ENCODE measurements around the gene DOCK3. TPM values are rescaled to one million over a fixed set of nuclear protein-coding genes. Genes with fewer than 3 reads are reported as not detected.
"Not testable (repeated sequence)": the region's sequence is repeated elsewhere in the genome, so short reads cannot be mapped to it uniquely, and the experiment has no call there.

DOCK3 gene
- total and polyA plus RNA-seq, 2 of the 4 experiments (the other 2 are of a cell fraction), result under 0.01 to 0.12 TPM

GRCh38 chr3:51307458-51307857, 632.7 kb downstream of the DOCK3 start:
- Histone ChIP-seq H2BK5ac (ENCODE audit: low read depth, low read length, poor library complexity, severe bottlenecking) (no peak overlapping the region), H3K56ac (ENCODE audit: extremely low read depth, insufficient read depth, low read length) (no peak overlapping the region), H3K27me3 (ENCODE audit: control insufficient read depth, insufficient read depth, low read length) (peaks cover 4% of the 10 kb centered on the region), H3K36me3 (ENCODE audit: control insufficient read depth, insufficient read depth, low read length) (no peaks in the 10 kb centered on the region), H2BK120ac (ENCODE audit: low read depth, low read length) (no peak overlapping the region), H4K5ac (ENCODE audit: low read depth, low read length) (no peak overlapping the region), H3K79me1 (ENCODE audit: low read depth in 1 of 2, low read length in 2 of 2) (no peaks in the 10 kb centered on the region), H4K91ac (ENCODE audit: insufficient read depth, low read depth, low read length) (no peak overlapping the region), H2AK9ac (replicated peaks; ENCODE audit: low read depth, low read length, poor library complexity) (no peak overlapping the region), H3K9me3 (ENCODE audit: control insufficient read depth, insufficient read depth, low read length) (no peaks in the 10 kb centered on the region), H3K4me2 (ENCODE audit: low read depth, low read length) (no peak overlapping the region), H3K23ac (ENCODE audit: low read depth, low read length) (no peak overlapping the region), H4K20me1 (ENCODE audit: insufficient read depth, low read length) (no peaks in the 10 kb centered on the region), H3K4me1 (ENCODE audit: control insufficient read depth, insufficient read depth, low read length) (no peaks in the 10 kb centered on the region), H2AFZ (replicated peaks; ENCODE audit: low read length, poor library complexity) (no peak overlapping the region), H2AK5ac (ENCODE audit: low read depth, low read length) (no peak overlapping the region), H3K27ac (ENCODE audit: insufficient read depth, low read length) (no peak overlapping the region), H3K4ac (ENCODE audit: low read depth, low read length) (no peak overlapping the region), H4K8ac (ENCODE audit: low read depth in 2 of 2, low read length in 2 of 2) (no peak overlapping the region), H3K18ac (ENCODE audit: low read depth, low read length) (no peak overlapping the region), H3K14ac (replicated peaks; ENCODE audit: low read depth, low read length) (no peak overlapping the region), H3K9me1 (ENCODE audit: insufficient read depth, low read length) (no peaks in the 10 kb centered on the region), H2BK20ac (ENCODE audit: low read depth, low read length) (no peak overlapping the region), H3K4me3 (ENCODE audit: insufficient read depth, low read depth, low read length) (no peak overlapping the region), H2BK15ac (ENCODE audit: low read depth, low read length) (no peak overlapping the region), H3K9ac (ENCODE audit: low read depth, low read length) (no peak overlapping the region)
- no peak for ATAC-seq (ENCODE audit: low read depth)
- DNase-seq, result no peak
- dilution Hi-C loops (cut with HindIII; ENCODE audit: low sequenced_read_pairs, unreplicated experiment), result no loop called here
- no CpG with 5 or more reads among the region's 2 CpGs for WGBS, 2 experiments (ENCODE audit: extremely low coverage in 2 of 2, insufficient read length in 1 of 2)
- TF ChIP-seq MAZ (IDR thresholded peaks at IDR 0.05; ENCODE audit: borderline replicate concordance, low read depth, low read length), result no peak
- TF ChIP-seq RCOR1 (IDR thresholded peaks at IDR 0.05; ENCODE audit: insufficient replicate concordance, low read length), result no peak
- no peak for TF ChIP-seq CHD1 (IDR thresholded peaks at IDR 0.05; ENCODE audit: low read depth, low read length)
- no peak for TF ChIP-seq FOS (IDR thresholded peaks at IDR 0.05; ENCODE audit: low read depth, low read length)
- TF ChIP-seq SMC3 (IDR thresholded peaks at IDR 0.05; ENCODE audit: low read depth, low read length), result no peak
- no peak for TF ChIP-seq POLR2A (IDR thresholded peaks at IDR 0.05; ENCODE audit: low read depth, low read length)
- TF ChIP-seq RAD21 (IDR thresholded peaks at IDR 0.05; ENCODE audit: low read length), result no peak
- POLR2A ChIA-PET (ENCODE audit: unreplicated experiment), result no interaction called here
- in situ Hi-C loops (cut with MboI; ENCODE audit: low sequenced_read_pairs), result no loop called here
- intact Hi-C loops (cut with micrococcal nuclease), result no loop called here
- CTCF ChIA-PET, result no interaction called here
- BruUV-seq (replicated peaks), result no TSS peak

GRCh38 chr3:51307945-51308607, 633.3 kb downstream of the DOCK3 start:
- H2AK9ac ChIP-seq (replicated peaks; ENCODE audit: low read depth, low read length, poor library complexity); H3K36me3 ChIP-seq (ENCODE audit: control insufficient read depth, insufficient read depth, low read length); H3K56ac ChIP-seq (ENCODE audit: extremely low read depth, insufficient read depth, low read length); H3K9me1 ChIP-seq (ENCODE audit: insufficient read depth, low read length); H2BK5ac ChIP-seq (ENCODE audit: low read depth, low read length, poor library complexity, severe bottlenecking); H4K20me1 ChIP-seq (ENCODE audit: insufficient read depth, low read length); H2BK15ac ChIP-seq (ENCODE audit: low read depth, low read length); DNase-seq; H2AK5ac ChIP-seq (ENCODE audit: low read depth, low read length); H3K4me3 ChIP-seq (ENCODE audit: insufficient read depth, low read depth, low read length); H3K23ac ChIP-seq (ENCODE audit: low read depth, low read length); H3K27ac ChIP-seq (ENCODE audit: insufficient read depth, low read length); H3K18ac ChIP-seq (ENCODE audit: low read depth, low read length); CTCF ChIA-PET; H3K4me2 ChIP-seq (ENCODE audit: low read depth, low read length); ATAC-seq (ENCODE audit: low read depth); POLR2A ChIA-PET (ENCODE audit: unreplicated experiment); H2BK120ac ChIP-seq (ENCODE audit: low read depth, low read length); H2AFZ ChIP-seq (replicated peaks; ENCODE audit: low read length, poor library complexity); H3K9me3 ChIP-seq (ENCODE audit: control insufficient read depth, insufficient read depth, low read length); H3K4ac ChIP-seq (ENCODE audit: low read depth, low read length); BruUV-seq (replicated peaks); H4K8ac ChIP-seq (ENCODE audit: low read depth in 2 of 2, low read length in 2 of 2); H4K91ac ChIP-seq (ENCODE audit: insufficient read depth, low read depth, low read length); H3K9ac ChIP-seq (ENCODE audit: low read depth, low read length); H3K27me3 ChIP-seq (ENCODE audit: control insufficient read depth, insufficient read depth, low read length); intact Hi-C loops (cut with micrococcal nuclease); dilution Hi-C loops (cut with HindIII; ENCODE audit: low sequenced_read_pairs, unreplicated experiment); in situ Hi-C loops (cut with MboI; ENCODE audit: low sequenced_read_pairs); H3K14ac ChIP-seq (replicated peaks; ENCODE audit: low read depth, low read length); H3K4me1 ChIP-seq (ENCODE audit: control insufficient read depth, insufficient read depth, low read length); H2BK20ac ChIP-seq (ENCODE audit: low read depth, low read length); H3K79me1 ChIP-seq (ENCODE audit: low read depth in 1 of 2, low read length in 2 of 2); H4K5ac ChIP-seq (ENCODE audit: low read depth, low read length): not testable (repeated sequence)
- no CpG with 5 or more reads among the region's 5 CpGs for WGBS, 2 experiments (ENCODE audit: extremely low coverage in 2 of 2, insufficient read length in 1 of 2)

Measured in IMR-90 (cell line).